K562 (cell line): ENCODE results near the gene TAF9B. TPM values are rescaled to one million over a fixed set of nuclear protein-coding genes. Genes with fewer than 3 reads are reported as not detected.
A peak's percentile ranks its signal among the peaks of the same experiment; 100 is the strongest.

Experiments
- ATAC-seq: fragments of 200-7000 bp; cut with Tn5 transposase; 3 replicates; pipeline ENCODE4 v1.9.1; 2020; ENCODE audit warnings: moderate library complexity
- BruUV-seq: library from RNA; stranded (reverse); fragments of 400-500 nt; replicated peaks from 2 replicates; lab custom pipeline; 2021; lab: Mats Ljungman, UMichigan
- CTCF ChIA-PET: fragments of 300-600 bp; formaldehyde crosslinking; extraction: SDS; loops from one replicate; lab custom pipeline; 2021; ENCODE audit warnings: low intra/inter-chr PET ratio; lab: Yijun Ruan, JAX
- POLR2A ChIA-PET: fragments of 300-600, 350-650 bp; sonication (Branson Sonifier 250); formaldehyde crosslinking; extraction: SDS; loops from one replicate; lab custom pipeline; 2021; ENCODE audit warnings: antibody characterized with exemption, inconsistent platforms; lab: Yijun Ruan, JAX
- DNase-seq, 4 experiments: peaks; one replicate each; pipeline versions ENCODE4 v3.0.0 to v3.0.0-alpha.2; 2011 to 2018; ENCODE audit warnings: low spot score in 3 of 4, mixed read lengths in 3 of 4; ENCODE audit errors: extremely low read depth in 1 of 4
- FAIRE-seq: peaks from 2 replicates; lab custom pipeline; 2011; peaks lifted over from hg19 to GRCh38; lab: Jason Lieb, UNC
- H2AFZ ChIP-seq: 2 replicates; pipeline ENCODE4 v1.6.0; 2011; ENCODE audit warnings: low read depth, low read length, control low read depth, inconsistent platforms
- H3K27ac ChIP-seq: fragments of 200-600 bp; 3 replicates; pipeline ENCODE4 v1.8.0; 2011; ENCODE audit warnings: low read depth, mild to moderate bottlenecking, control low read depth, inconsistent platforms, low read length, moderate library complexity, mixed read lengths; ENCODE audit errors: extremely low read depth
- H3K27me3 ChIP-seq, 2 experiments: fragments of 300-600 bp in 1 of 2; 2 replicates in 1 of 2; 3 replicates in 1 of 2; pipeline versions ENCODE4 v1.6.0 to v1.8.0; 2011; ENCODE audit warnings: inconsistent platforms in 2 of 2, low read length in 2 of 2, mild to moderate bottlenecking in 1 of 2, mixed read lengths in 1 of 2, moderate library complexity in 1 of 2; ENCODE audit not compliant: control insufficient read depth in 2 of 2, insufficient read depth in 2 of 2
- H3K36me3 ChIP-seq: fragments of 300-600 bp; 3 replicates; pipeline ENCODE4 v1.8.0; 2011; ENCODE audit warnings: mild to moderate bottlenecking, low read length, inconsistent platforms; ENCODE audit not compliant: control insufficient read depth, insufficient read depth
- H3K4me1 ChIP-seq, 2 experiments: fragments of 200-600 bp in 1 of 2; replicated peaks in 1 of 2; 2 replicates in 1 of 2; 3 replicates in 1 of 2; pipeline versions ENCODE4 v1.5.1 to v1.8.0; 2011; ENCODE audit warnings: inconsistent platforms in 2 of 2, low read length in 2 of 2, mild to moderate bottlenecking in 1 of 2, mixed read lengths in 1 of 2, moderate library complexity in 1 of 2; ENCODE audit not compliant: control insufficient read depth in 2 of 2, insufficient read depth in 2 of 2
- H3K4me2 ChIP-seq: 2 replicates; pipeline ENCODE4 v1.6.1; 2011; ENCODE audit warnings: low read length, control low read depth, inconsistent platforms, mixed read lengths; ENCODE audit not compliant: insufficient read depth
- H3K4me3 ChIP-seq: fragments of 200-600 bp; sonication (generic), shearing (Covaris generic); 2 replicates; pipeline ENCODE4 v1.5.1; 2016; ENCODE audit warnings: control low read depth, inconsistent platforms
- H3K79me2 ChIP-seq: fragments of 200-600 bp; 3 replicates; pipeline ENCODE4 v1.8.0; 2011; ENCODE audit warnings: low read length, inconsistent platforms; ENCODE audit not compliant: control insufficient read depth, insufficient read depth
- H3K9ac ChIP-seq, 2 experiments: 2 replicates each; pipeline versions ENCODE4 v1.6.0 to v1.6.1; 2011; ENCODE audit warnings: low read depth in 2 of 2, low read length in 2 of 2, control low read depth in 1 of 2, inconsistent platforms in 1 of 2, mild to moderate bottlenecking in 1 of 2, mixed read lengths in 1 of 2; ENCODE audit not compliant: insufficient read depth in 1 of 2
- H3K9me1 ChIP-seq: one replicate; pipeline ENCODE4 v1.6.0; 2011; ENCODE audit warnings: inconsistent platforms, mild to moderate bottlenecking, low read length, moderate library complexity; ENCODE audit not compliant: control insufficient read depth, insufficient read depth
- H3K9me3 ChIP-seq: replicated peaks from 2 replicates; pipeline ENCODE4 v1.5.1; 2011; ENCODE audit warnings: low read depth, low read length, inconsistent platforms; ENCODE audit not compliant: control insufficient read depth, insufficient read depth
- H4K20me1 ChIP-seq: replicated peaks from 2 replicates; pipeline ENCODE4 v1.6.1; 2011; ENCODE audit warnings: low read length, inconsistent platforms, mixed read lengths; ENCODE audit not compliant: control insufficient read depth, insufficient read depth
- ARHGAP35 ChIP-seq: fragments of 450-650 bp; IDR thresholded peaks from 2 replicates; pipeline ENCODE4 v1.6.1; 2018; ENCODE audit not compliant: partially characterized antibody
- BRCA1 ChIP-seq, 2 experiments: fragments of 450-650 bp in 1 of 2; sonication (generic) in 1 of 2; formaldehyde crosslinking in 1 of 2; IDR thresholded peaks; 2 replicates each; pipeline versions ENCODE4 v1.5.0 to v1.6.1; 2017 to 2020; ENCODE audit warnings: mild to moderate bottlenecking in 1 of 2, missing genetic modification reagents in 1 of 2
- CEBPB ChIP-seq: fragments of 450-650 bp; IDR thresholded peaks from 2 replicates; pipeline ENCODE4 v1.6.1; 2016; ENCODE audit warnings: missing genetic modification characterization, missing compliant biosample characterization
- CHD4 ChIP-seq: fragments of 200-600 bp; sonication (generic); IDR thresholded peaks from 3 replicates; pipeline ENCODE4 v1.6.1; 2012; ENCODE audit warnings: low read depth, mild to moderate bottlenecking, mixed read lengths, low read length, inconsistent platforms; ENCODE audit not compliant: insufficient read depth, insufficient replicate concordance, poor library complexity, severe bottlenecking
- LARP7 ChIP-seq: fragments of 450-650 bp; IDR thresholded peaks from 2 replicates; pipeline ENCODE4 v1.6.1; 2016
- MEIS2 ChIP-seq: fragments of 450-650 bp; IDR thresholded peaks from 2 replicates; pipeline ENCODE4 v1.6.1; 2014; ENCODE audit warnings: mild to moderate bottlenecking; ENCODE audit not compliant: partially characterized antibody
- SIN3B ChIP-seq: fragments of 450-650 bp; IDR thresholded peaks from 2 replicates; pipeline ENCODE4 v1.6.1; 2017; ENCODE audit warnings: low read depth, mild to moderate bottlenecking, moderate library complexity
- SP2 ChIP-seq: IDR thresholded peaks from 2 replicates; pipeline ENCODE4 v1.6.1; 2011; ENCODE audit warnings: mild to moderate bottlenecking, low read depth, low read length, moderate library complexity; ENCODE audit not compliant: poor library complexity, severe bottlenecking; ENCODE audit errors: extremely low read depth
- STAG1 ChIP-seq: sonication (generic); formaldehyde crosslinking; IDR thresholded peaks from 2 replicates; pipeline ENCODE4 v1.5.0; 2020; ENCODE audit warnings: missing genetic modification reagents, borderline replicate concordance
- ZBTB8A ChIP-seq: fragments of 450-650 bp; IDR thresholded peaks from 2 replicates; pipeline ENCODE4 v1.6.1; 2018; ENCODE audit warnings: mild to moderate bottlenecking, moderate library complexity; ENCODE audit not compliant: partially characterized antibody
- ZNF121 ChIP-seq: sonication (generic); formaldehyde crosslinking; conservative IDR thresholded peaks from 2 replicates; pipeline ENCODE4 v1.8.0; 2022; ENCODE audit warnings: missing genetic modification reagents
- ZNF717 ChIP-seq: fragments of 250-450 bp; sonication (Bioruptor Pico); IDR thresholded peaks from 2 replicates; pipeline ENCODE4 v1.5.0; 2021
- WGBS: fragments of 100-300 bp; shearing (Covaris generic); methylation state at CpG from one replicate; pipeline ENCODE4 v1.1.6; 2016; ENCODE audit warnings: low coverage, mixed read lengths; ENCODE audit not compliant: insufficient coverage; ENCODE audit errors: missing lambda C conversion rate; 5-methylcytosine and 5-hydroxymethylcytosine counted together
- in situ Hi-C: fragments of 300-500 bp; cut with MboI; formaldehyde crosslinking; loops from 4 replicates; pipeline ENCODE4 v1.15.0; 2018; ENCODE audit warnings: inconsistent platforms, mixed read lengths
- intact Hi-C: fragments of 100-400 bp; cut with micrococcal nuclease; formaldehyde crosslinking; loops from 2 replicates; pipeline ENCODE4 v1.14.2; 2022
- polyA plus RNA-seq, 8 experiments: library from polyadenylated mRNA; depleted of rRNA in 4 of 8; stranded (reverse) in 5 of 8; unstranded in 3 of 8; fragments of >200 nt; fragmentation: Nextera tagmentation in 2 of 8; fragmentation: Illumina TruSeq in 1 of 8; extraction: Ambion mirVana in 2 of 8; extraction: Trizol in 1 of 8; gene quantifications; 2 replicates each; pipeline versions ENCODE4 v1.2.1 to v1.2.3, GENCODE V29; 2011 to 2014; ENCODE audit warnings: inconsistent platforms in 1 of 8, missing spikeins in 1 of 8
- total RNA-seq, 7 experiments: library from RNA; depleted of rRNA in 6 of 7; stranded (reverse); fragments of >200 nt in 6 of 7; fragmentation: Illumina TruSeq in 2 of 7; extraction: Trizol in 2 of 7; gene quantifications; 2 replicates each; pipeline versions ENCODE4 v1.2.1 to v1.2.3, GENCODE V29; 2011 to 2021; ENCODE audit warnings: low replicate concordance in 1 of 7

Gene TAF9B
- total and polyA plus RNA-seq, 9 of the 15 experiments (the other 6 are each of a cell fraction or from before 2014, with no cell fraction given) = 10.9 to 42.1 (median 20.8) TPM

DNA sequence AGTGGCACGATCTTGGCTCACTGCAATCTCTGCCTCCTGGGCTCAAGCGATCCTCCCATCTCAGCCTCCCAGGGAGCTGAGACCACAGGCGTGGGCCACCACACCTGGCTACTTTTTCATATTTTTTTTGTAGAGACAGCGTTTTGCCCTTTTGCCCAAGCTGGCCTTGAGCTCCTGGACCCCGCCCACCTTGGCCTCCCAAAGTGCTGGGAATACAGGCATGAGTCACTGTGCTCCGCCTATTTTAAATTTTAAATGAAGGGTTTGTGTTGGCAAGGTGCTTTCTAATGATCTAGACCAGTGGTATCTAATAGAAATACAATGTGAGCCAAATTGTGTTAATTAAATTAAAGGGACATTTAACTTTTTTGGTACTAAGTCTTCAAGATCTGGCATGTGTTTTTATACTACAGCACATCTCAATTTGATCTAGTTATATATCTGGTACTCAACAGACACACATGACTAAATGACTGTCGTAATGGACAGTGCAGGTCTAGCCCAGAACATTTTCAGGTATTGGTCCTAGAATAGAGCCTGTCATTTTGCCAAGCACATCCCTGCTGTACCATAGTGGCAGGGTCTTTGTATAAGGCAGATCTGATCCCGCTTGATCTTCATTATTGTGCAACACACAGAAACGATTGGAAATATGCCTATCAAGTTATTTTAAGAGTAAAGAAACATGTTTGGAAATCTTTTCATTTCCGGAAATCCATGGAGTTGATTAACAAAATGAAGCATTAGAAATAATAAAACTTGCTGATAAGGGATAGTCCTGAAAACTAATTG, 28.1 kb downstream of the TAF9B start:
- ChIA-PET CTCF (no interaction called here), POLR2A (no interaction called here)
- Histone ChIP-seq H3K4me3 (no peak overlapping the region), H3K4me1 (peaks cover 0 to 9% of the 10 kb centered on the region in 2 experiments; a peak in 3 of 5 replicates), H4K20me1 (peaks cover 52% of the 10 kb centered on the region), H3K27me3 (no peaks in the 10 kb centered on the region), H3K4me2 (0 out of 2 replicates have a peak overlapping the region, but pooled peaks have one; percentile 1), H3K9me3 (no peaks in the 10 kb centered on the region), H3K27ac (no peak overlapping the region), H3K9ac (no peak overlapping the region), H2AFZ (no peak overlapping the region), H3K79me2 (peaks cover 98% of the 10 kb centered on the region), H3K36me3 (peaks cover 97% of the 10 kb centered on the region), H3K9me1 (peaks cover 6% of the 10 kb centered on the region)
- TF ChIP-seq ZBTB8A (no peak), CEBPB (tag) (0 out of 2 replicates have a peak, but pooled peaks have one; percentile 16)
- in situ Hi-C loops = no loop called here
- WGBS = 92% methylated on average over 8 of the region's 10 CpGs
- intact Hi-C loops = no loop called here
- DNase-seq (no peak), FAIRE-seq (no peak), ATAC-seq (no peak)
- no TSS peak for BruUV-seq

DNA sequence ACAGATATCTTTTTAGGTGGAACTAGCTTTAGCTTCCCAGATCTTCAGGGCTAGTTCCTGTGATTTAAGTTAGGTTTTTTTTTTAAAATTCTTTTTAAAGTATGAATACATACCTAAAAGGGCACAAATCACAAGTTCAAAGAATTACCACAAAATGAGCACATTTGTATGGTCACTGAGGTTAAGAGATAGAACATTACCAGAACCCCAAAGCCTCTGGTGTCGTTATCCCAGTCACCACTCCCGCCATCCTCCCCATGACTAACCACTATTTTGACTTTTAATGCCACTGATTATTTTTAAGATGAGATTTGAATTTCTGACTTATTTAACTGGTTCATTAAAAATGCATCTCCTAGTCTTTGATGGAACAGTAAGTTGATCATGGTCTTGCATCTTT, 30.0 kb downstream of the TAF9B start:
- BruUV-seq = no TSS peak
- FAIRE-seq = no peak
- in situ Hi-C loops = no loop called here
- no peaks in the 10 kb centered on the region for H3K27me3 ChIP-seq
- no peak for DNase-seq
- intact Hi-C loops = loop anchor here (2.0 kb wide), 1 partner anchor 193 kb away; no protein-coding TSS in a partner anchor
- H3K79me2 ChIP-seq = peaks cover 99% of the 10 kb centered on the region
- 70% methylated on average over 2 of the region's 2 CpGs for WGBS
- POLR2A ChIA-PET = no interaction called here
- no peak overlapping the region for H3K27ac ChIP-seq
- ATAC-seq = no peak
- H3K9me1 ChIP-seq = peaks cover 6% of the 10 kb centered on the region
- peak overlapping the region; percentile 87; the same call in 1 of the 2 replicates for H3K4me3 ChIP-seq
- no peak overlapping the region for H2AFZ ChIP-seq
- CTCF ChIA-PET = no interaction called here
- H4K20me1 ChIP-seq = peaks cover 68% of the 10 kb centered on the region
- no peak overlapping the region for H3K9ac ChIP-seq
- peak overlapping the region; percentile 91; the same call in 1 of the 2 replicates for H3K4me2 ChIP-seq
- H3K9me3 ChIP-seq = no peaks in the 10 kb centered on the region
- peaks cover 0 to 6% of the 10 kb centered on the region in 2 experiments; a peak in 3 of 5 replicates for H3K4me1 ChIP-seq
- no peak for TF ChIP-seq CHD4
- no peak for TF ChIP-seq SIN3B
- no peak for TF ChIP-seq STAG1 (CRISPR knock-in tag)
- no peak for TF ChIP-seq MEIS2
- no peak for TF ChIP-seq BRCA1 (IDR thresholded peaks at IDR 0.05)
- TF ChIP-seq BRCA1 (CRISPR knock-in tag; IDR thresholded peaks at IDR 0.05) = no peak
- no peak for TF ChIP-seq ZNF717 (CRISPR knock-in tag)
- no peak for TF ChIP-seq ARHGAP35
- TF ChIP-seq LARP7 = no peak
- TF ChIP-seq SP2 = no peak
- no peak for TF ChIP-seq ZNF121 (CRISPR knock-in tag)
- TF ChIP-seq, all 486 proteins: peak for 0
- peaks cover 93% of the 10 kb centered on the region for H3K36me3 ChIP-seq
